Upper lobe of left lung (tissue), 4 donors: ENCODE results near the gene LCE5A.

ENCODE experiments used
- POLR2AphosphoS5 ChIP-seq, 2 donors: sonication (generic); formaldehyde crosslinking; IDR thresholded peaks; one replicate each; pipeline ENCODE4 v1.5.1; 2017; ENCODE audit warnings: antibody characterized with exemption in 2 of 2
- TF ChIP-seq, protein P1 (sequence below), 6 experiments: fragments of 450-650 bp in 4 of 6; fragments of 200-600 bp in 2 of 6; sonication (generic) in 2 of 6; IDR thresholded peaks; one replicate each; pipeline ENCODE4 v1.5.1; 2016 to 2019; ENCODE audit warnings: antibody characterized with exemption in 6 of 6

DNA sequence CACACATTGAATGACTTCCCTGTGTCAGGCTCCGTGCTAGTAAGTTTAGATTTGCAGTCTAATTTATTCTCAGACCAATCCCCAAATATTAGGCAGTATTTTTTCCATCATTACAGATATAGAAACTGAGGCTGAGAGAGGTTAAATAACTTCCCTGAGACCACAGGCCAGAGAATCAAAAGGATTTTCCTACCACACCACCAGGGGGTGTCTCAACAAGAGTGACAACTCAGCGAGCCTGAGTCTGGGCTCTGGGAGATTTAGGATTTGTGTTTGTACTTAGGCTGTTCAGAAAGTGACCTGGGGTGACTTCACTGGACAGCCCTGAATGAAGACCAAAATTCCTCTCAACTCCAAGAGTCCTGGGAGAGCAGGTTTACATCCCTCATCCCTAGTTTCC lies 13.3 kb upstream of the LCE5A start:
- TF ChIP-seq, protein P1, sequence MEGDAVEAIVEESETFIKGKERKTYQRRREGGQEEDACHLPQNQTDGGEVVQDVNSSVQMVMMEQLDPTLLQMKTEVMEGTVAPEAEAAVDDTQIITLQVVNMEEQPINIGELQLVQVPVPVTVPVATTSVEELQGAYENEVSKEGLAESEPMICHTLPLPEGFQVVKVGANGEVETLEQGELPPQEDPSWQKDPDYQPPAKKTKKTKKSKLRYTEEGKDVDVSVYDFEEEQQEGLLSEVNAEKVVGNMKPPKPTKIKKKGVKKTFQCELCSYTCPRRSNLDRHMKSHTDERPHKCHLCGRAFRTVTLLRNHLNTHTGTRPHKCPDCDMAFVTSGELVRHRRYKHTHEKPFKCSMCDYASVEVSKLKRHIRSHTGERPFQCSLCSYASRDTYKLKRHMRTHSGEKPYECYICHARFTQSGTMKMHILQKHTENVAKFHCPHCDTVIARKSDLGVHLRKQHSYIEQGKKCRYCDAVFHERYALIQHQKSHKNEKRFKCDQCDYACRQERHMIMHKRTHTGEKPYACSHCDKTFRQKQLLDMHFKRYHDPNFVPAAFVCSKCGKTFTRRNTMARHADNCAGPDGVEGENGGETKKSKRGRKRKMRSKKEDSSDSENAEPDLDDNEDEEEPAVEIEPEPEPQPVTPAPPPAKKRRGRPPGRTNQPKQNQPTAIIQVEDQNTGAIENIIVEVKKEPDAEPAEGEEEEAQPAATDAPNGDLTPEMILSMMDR (IDR thresholded peaks at IDR 0.05) = peak in 1 of 6 experiments; percentile 10
- TF ChIP-seq POLR2AphosphoS5 (IDR thresholded peaks at IDR 0.05) = no peak
